HepG2 (cell line): ENCODE results near the gene HSD11B2. TPM values are rescaled to one million over a fixed set of nuclear protein-coding genes. Genes with fewer than 3 reads are reported as not detected.

Experiments
- BRCA1 ChIP-seq: sonication (generic); formaldehyde crosslinking; IDR thresholded peaks from 2 replicates; pipeline ENCODE4 v1.4.0; 2020; ENCODE audit warnings: missing genetic modification reagents
- ETV6 ChIP-seq: sonication (generic); formaldehyde crosslinking; conservative IDR thresholded peaks from 2 replicates; pipeline ENCODE4 v1.4.0; 2020; ENCODE audit warnings: missing genetic modification reagents
- FOSL2 ChIP-seq: sonication (generic); formaldehyde crosslinking; IDR thresholded peaks from 2 replicates; pipeline ENCODE4 v1.4.0; 2020; ENCODE audit warnings: missing genetic modification reagents
- FOXK2 ChIP-seq: fragments of 450-650 bp; IDR thresholded peaks from 2 replicates; pipeline ENCODE4 v1.6.1; 2016
- FUBP1 ChIP-seq: sonication (generic); formaldehyde crosslinking; IDR thresholded peaks from 2 replicates; pipeline ENCODE4 v1.5.1; 2020; ENCODE audit warnings: missing genetic modification reagents, mild to moderate bottlenecking, borderline replicate concordance
- GABPB1 ChIP-seq: IDR thresholded peaks from 2 replicates; pipeline ENCODE4 v1.6.1; 2016; ENCODE audit warnings: mild to moderate bottlenecking, missing genetic modification reagents, moderate library complexity, missing compliant biosample characterization
- HNF4G ChIP-seq, 2 experiments: sonication (generic) in 1 of 2; formaldehyde crosslinking in 1 of 2; IDR thresholded peaks; 2 replicates each; pipeline versions ENCODE4 v1.4.0 to v1.6.1; 2011 to 2020; ENCODE audit warnings: borderline replicate concordance in 2 of 2, low read depth in 2 of 2, mild to moderate bottlenecking in 2 of 2, low read length in 1 of 2, missing genetic modification reagents in 1 of 2, moderate library complexity in 1 of 2
- JUND ChIP-seq: sonication (generic); formaldehyde crosslinking; IDR thresholded peaks from 2 replicates; pipeline ENCODE4 v1.8.0; 2022; ENCODE audit warnings: mild to moderate bottlenecking, missing genetic modification reagents
- KLF6 ChIP-seq: IDR thresholded peaks from 2 replicates; pipeline ENCODE4 v1.8.0; 2016; ENCODE audit warnings: missing biosample characterization, missing genetic modification reagents
- MIER2 ChIP-seq: IDR thresholded peaks from 2 replicates; pipeline ENCODE4 v1.6.1; 2016; ENCODE audit warnings: missing biosample characterization, missing genetic modification reagents
- MTF1 ChIP-seq: sonication (generic); formaldehyde crosslinking; IDR thresholded peaks from 2 replicates; pipeline ENCODE4 v1.5.0; 2020; ENCODE audit warnings: missing genetic modification reagents
- MYNN ChIP-seq: sonication (generic); formaldehyde crosslinking; IDR thresholded peaks from 2 replicates; pipeline ENCODE4 v1.4.0; 2020; ENCODE audit warnings: mild to moderate bottlenecking, low read depth, missing genetic modification reagents
- PBX3 ChIP-seq: sonication (generic); formaldehyde crosslinking; IDR thresholded peaks from 2 replicates; pipeline ENCODE4 v1.8.1; 2023; ENCODE audit warnings: missing genetic modification reagents, inconsistent platforms, borderline replicate concordance
- RAD21 ChIP-seq: fragments of 450-650 bp; formaldehyde crosslinking; IDR thresholded peaks from 2 replicates; pipeline ENCODE4 v1.5.0; 2020; ENCODE audit warnings: mild to moderate bottlenecking
- SALL2 ChIP-seq: sonication (generic); formaldehyde crosslinking; IDR thresholded peaks from 2 replicates; pipeline ENCODE4 v1.8.1; 2023; ENCODE audit warnings: mild to moderate bottlenecking, missing genetic modification reagents, inconsistent platforms
- SAP130 ChIP-seq: IDR thresholded peaks from 2 replicates; pipeline ENCODE4 v1.6.1; 2016; ENCODE audit warnings: low read depth
- SOX5 ChIP-seq: IDR thresholded peaks from 2 replicates; pipeline ENCODE4 v1.6.1; 2016; ENCODE audit warnings: borderline replicate concordance
- TIGD3 ChIP-seq: sonication (generic); formaldehyde crosslinking; IDR thresholded peaks from 2 replicates; pipeline ENCODE4 v1.5.1; 2020; ENCODE audit warnings: mild to moderate bottlenecking, missing genetic modification reagents, borderline replicate concordance
- XRCC5 ChIP-seq: fragments of 200-400 bp; formaldehyde crosslinking; optimal IDR thresholded peaks from 2 replicates; pipeline ENCODE3; 2017; ENCODE audit warnings: mild to moderate bottlenecking, low read length
- ZFP36 ChIP-seq: fragments of 150-350 bp; IDR thresholded peaks from 2 replicates; pipeline ENCODE4 v1.6.1; 2018; ENCODE audit warnings: borderline replicate concordance, low read length, low read depth; ENCODE audit not compliant: partially characterized antibody
- ZNF513 ChIP-seq: sonication (generic); formaldehyde crosslinking; conservative IDR thresholded peaks from 2 replicates; pipeline ENCODE4 v1.5.0; 2020; ENCODE audit warnings: missing genetic modification reagents
- ZNF770 ChIP-seq: sonication (generic); formaldehyde crosslinking; IDR thresholded peaks from 2 replicates; pipeline ENCODE4 v1.5.0; 2020; ENCODE audit warnings: mild to moderate bottlenecking, missing genetic modification reagents
- polyA plus RNA-seq, 8 experiments: library from polyadenylated mRNA; depleted of rRNA in 3 of 8; stranded (reverse) in 7 of 8; unstranded in 1 of 8; fragments of >200 nt; fragmentation: Illumina TruSeq in 4 of 8; extraction: Trizol in 4 of 8; gene quantifications; 2 replicates each; pipeline versions ENCODE4 v1.2.1 to v1.2.3, GENCODE V29; 2011 to 2016; ENCODE audit warnings: low read depth in 4 of 8, missing spikeins in 1 of 8, mixed read lengths in 1 of 8; ENCODE audit not compliant: insufficient read depth in 1 of 8
- total RNA-seq, 5 experiments: library from RNA; depleted of rRNA; stranded (reverse); fragments of >200 nt; fragmentation: Illumina TruSeq; extraction: Trizol; gene quantifications; 2 replicates each; pipeline ENCODE4 v1.2.3, GENCODE V29; 2016; ENCODE audit warnings: low read depth in 1 of 5

Gene HSD11B2
- total and polyA plus RNA-seq, 2 of the 13 experiments (the other 11 are each of a cell fraction or from before 2014, with no cell fraction given) = 8.9 to 13.6 TPM

- TF ChIP-seq ZNF770 (CRISPR knock-in tag) = peak; percentile 91
- TF ChIP-seq GABPB1 (CRISPR knock-in tag) = peak; percentile 51
- TF ChIP-seq ETV6 = no peak
- peak; percentile 56; the same call in 1 of the 2 replicates for TF ChIP-seq KLF6 (CRISPR knock-in tag)
- TF ChIP-seq XRCC5 = peak; percentile 97
- TF ChIP-seq RAD21 (CRISPR knock-in tag) = peak; percentile 99
- TF ChIP-seq TIGD3 (CRISPR knock-in tag) = no peak
- no peak for TF ChIP-seq JUND (CRISPR knock-in tag)
- no peak for TF ChIP-seq MYNN
- TF ChIP-seq FOXK2 = no peak
- 0 out of 2 replicates have a peak, but pooled peaks have one; percentile 40 for TF ChIP-seq FUBP1 (CRISPR knock-in tag)
- TF ChIP-seq HNF4G (IDR thresholded peaks at IDR 0.05; ENCODE audit: borderline replicate concordance, low read depth, low read length) = no peak
- 0 out of 2 replicates have a peak, but pooled peaks have one; percentile 14 for TF ChIP-seq HNF4G (CRISPR knock-in tag; IDR thresholded peaks at IDR 0.05; ENCODE audit: borderline replicate concordance, low read depth)
- peak; percentile 56; the same call in 1 of the 2 replicates for TF ChIP-seq SAP130 (CRISPR knock-in tag)
- peak; percentile 72; the same call in 1 of the 2 replicates for TF ChIP-seq FOSL2 (CRISPR knock-in tag)
- TF ChIP-seq SOX5 (CRISPR knock-in tag) = peak; percentile 30; the same call in 1 of the 2 replicates
- no peak for TF ChIP-seq MIER2 (CRISPR knock-in tag)
- no peak for TF ChIP-seq BRCA1 (CRISPR knock-in tag)
- no peak for TF ChIP-seq SALL2 (CRISPR knock-in tag)
- TF ChIP-seq ZNF513 (CRISPR knock-in tag) = no peak
- TF ChIP-seq PBX3 (CRISPR knock-in tag) = no peak
- TF ChIP-seq MTF1 = no peak
- TF ChIP-seq ZFP36 = peak; percentile 6
Measured at GRCh38 chr16:67428146-67428731, 2.7 kb upstream of the HSD11B2 start (continued).
